Activated T-helper 2 cell treated with anti-CD3 and anti-CD28 coated beads, Interferon-gamma antibody, Interleukin-2, Interleukin-4, amounts not matched to agents 10 μg/mL and 5 μg/mL and 100 μg/mL, durations not matched to agents 14 hours and 24 hours and 36 hours (primary cell): ENCODE data around the gene TSHZ1. TPM values are rescaled to one million over a fixed set of nuclear protein-coding genes. Genes with fewer than 3 reads are reported as not detected.

Experiments used
- DNase-seq: peaks from one replicate; pipeline ENCODE4 v3.0.0; 2021; ENCODE audit warnings: low spot score
- H3K27ac Mint-ChIP-seq: one replicate; pipeline ENCODE4 v1.8.0; 2021; ENCODE audit warnings: mixed read lengths
- H3K27me3 Mint-ChIP-seq: one replicate; pipeline ENCODE4 v1.8.0; 2021; ENCODE audit warnings: low read depth, mixed read lengths
- H3K36me3 Mint-ChIP-seq: one replicate; pipeline ENCODE4 v1.8.0; 2021; ENCODE audit warnings: low read depth, mixed read lengths
- H3K4me1 Mint-ChIP-seq: one replicate; pipeline ENCODE4 v1.8.0; 2021; ENCODE audit warnings: low read depth, mixed read lengths
- H3K4me3 Mint-ChIP-seq: one replicate; pipeline ENCODE4 v1.8.0; 2021; ENCODE audit warnings: low read depth, mild to moderate bottlenecking, moderate library complexity, mixed read lengths
- H3K9me3 Mint-ChIP-seq: one replicate; pipeline ENCODE4 v1.8.0; 2021; ENCODE audit warnings: mixed read lengths
- intact Hi-C: fragments of 100-400 bp; cut with micrococcal nuclease; formaldehyde crosslinking; loops from one replicate; pipeline ENCODE4 v1.15.1; 2023
- total RNA-seq: library from RNA; stranded (reverse); gene quantifications from 2 replicates; pipeline ENCODE4 v1.2.3, GENCODE V29; 2022

The TSHZ1 gene
- total RNA-seq, 1 donor from 2014 or later, result 12.0 TPM

GRCh38 chr18:75221397-75221796 lies 10.8 kb downstream of the TSHZ1 start:
- Mint-ChIP-seq H3K9me3 (no peaks in the 10 kb centered on the region), H3K27ac (no peak overlapping the region), H3K36me3 (no peaks in the 10 kb centered on the region), H3K4me3 (no peak overlapping the region), H3K27me3 (no peaks in the 10 kb centered on the region), H3K4me1 (peaks cover 9% of the 10 kb centered on the region)
- DNase-seq, result no peak
- intact Hi-C loops, result no loop called here

- Mint-ChIP-seq H3K9me3 (no peaks in the 10 kb centered on the region), H3K27ac (no peak overlapping the region), H3K36me3 (no peaks in the 10 kb centered on the region), H3K4me1 (peaks cover 7% of the 10 kb centered on the region), H3K27me3 (no peaks in the 10 kb centered on the region), H3K4me3 (no peak overlapping the region)
- intact Hi-C loops, result no loop called here
- no peak for DNase-seq
Measured at GRCh38 chr18:75221897-75222296, 11.3 kb downstream of the TSHZ1 start.

- Mint-ChIP-seq H3K36me3 (no peaks in the 10 kb centered on the region), H3K4me1 (peaks cover 10% of the 10 kb centered on the region), H3K27me3 (no peaks in the 10 kb centered on the region), H3K4me3 (no peak overlapping the region), H3K9me3 (no peaks in the 10 kb centered on the region), H3K27ac (no peak overlapping the region)
- no peak for DNase-seq
- intact Hi-C loops, result no loop called here
Measured at GRCh38 chr18:75222407-75222806, 11.8 kb downstream of the TSHZ1 start.

GRCh38 chr18:75223687-75224347 lies 13.2 kb downstream of the TSHZ1 start:
- DNase-seq, result no peak
- Mint-ChIP-seq H3K4me3 (no peak overlapping the region), H3K9me3 (no peaks in the 10 kb centered on the region), H3K4me1 (peaks cover 8% of the 10 kb centered on the region), H3K36me3 (no peaks in the 10 kb centered on the region), H3K27me3 (no peaks in the 10 kb centered on the region), H3K27ac (no peak overlapping the region)
- intact Hi-C loops, result no loop called here

- Mint-ChIP-seq H3K9me3 (no peaks in the 10 kb centered on the region), H3K27ac (no peak overlapping the region), H3K27me3 (no peaks in the 10 kb centered on the region), H3K4me1 (peaks cover 8% of the 10 kb centered on the region), H3K4me3 (no peak overlapping the region), H3K36me3 (no peaks in the 10 kb centered on the region)
- intact Hi-C loops, result no loop called here
- DNase-seq, result no peak
Measured at GRCh38 chr18:75226286-75226955, 15.8 kb downstream of the TSHZ1 start.

- no peaks in the 10 kb centered on the region for H3K36me3 Mint-ChIP-seq
- no peak overlapping the region for H3K4me3 Mint-ChIP-seq
- peaks cover 8% of the 10 kb centered on the region for H3K4me1 Mint-ChIP-seq
- DNase-seq, result no peak
- intact Hi-C loops, result no loop called here
- no peak overlapping the region for H3K27ac Mint-ChIP-seq
- H3K9me3 Mint-ChIP-seq, result no peaks in the 10 kb centered on the region
- H3K27me3 Mint-ChIP-seq, result no peaks in the 10 kb centered on the region
Measured at GRCh38 chr18:75226956-75227316, 16.3 kb downstream of the TSHZ1 start.

GRCh38 chr18:75227535-75228296 lies 17.1 kb downstream of the TSHZ1 start:
- Mint-ChIP-seq H3K4me3 (no peak overlapping the region), H3K36me3 (no peaks in the 10 kb centered on the region), H3K4me1 (peaks cover 8% of the 10 kb centered on the region), H3K27me3 (no peaks in the 10 kb centered on the region), H3K27ac (no peak overlapping the region), H3K9me3 (no peaks in the 10 kb centered on the region)
- intact Hi-C loops, result no loop called here
- DNase-seq, result no peak

- intact Hi-C loops, result no loop called here
- H3K36me3 Mint-ChIP-seq, result no peaks in the 10 kb centered on the region
- peaks cover 8% of the 10 kb centered on the region for H3K4me1 Mint-ChIP-seq
- DNase-seq, result no peak
- no peak overlapping the region for H3K4me3 Mint-ChIP-seq
- no peaks in the 10 kb centered on the region for H3K27me3 Mint-ChIP-seq
- no peaks in the 10 kb centered on the region for H3K9me3 Mint-ChIP-seq
- H3K27ac Mint-ChIP-seq, result no peak overlapping the region
Measured at GRCh38 chr18:75228967-75229366, 18.4 kb downstream of the TSHZ1 start.

- no peaks in the 10 kb centered on the region for H3K9me3 Mint-ChIP-seq
- no peak overlapping the region for H3K4me3 Mint-ChIP-seq
- H3K27ac Mint-ChIP-seq, result no peak overlapping the region
- intact Hi-C loops, result no loop called here
- H3K36me3 Mint-ChIP-seq, result no peaks in the 10 kb centered on the region
- no peak for DNase-seq
- no peaks in the 10 kb centered on the region for H3K27me3 Mint-ChIP-seq
- H3K4me1 Mint-ChIP-seq, result peaks cover 8% of the 10 kb centered on the region
Measured at GRCh38 chr18:75229437-75229836, 18.8 kb downstream of the TSHZ1 start.

GRCh38 chr18:75230163-75231052 lies 19.8 kb downstream of the TSHZ1 start:
- Mint-ChIP-seq H3K4me1 (peaks cover 8% of the 10 kb centered on the region), H3K27ac (no peak overlapping the region), H3K4me3 (no peak overlapping the region), H3K9me3 (no peaks in the 10 kb centered on the region), H3K27me3 (no peaks in the 10 kb centered on the region), H3K36me3 (no peaks in the 10 kb centered on the region)
- intact Hi-C loops, result no loop called here
- no peak for DNase-seq

- no peak for DNase-seq
- H3K9me3 Mint-ChIP-seq, result no peaks in the 10 kb centered on the region
- intact Hi-C loops, result no loop called here
- no peak overlapping the region for H3K4me3 Mint-ChIP-seq
- no peaks in the 10 kb centered on the region for H3K36me3 Mint-ChIP-seq
- no peak overlapping the region for H3K27ac Mint-ChIP-seq
- no peaks in the 10 kb centered on the region for H3K27me3 Mint-ChIP-seq
- H3K4me1 Mint-ChIP-seq, result peaks cover 8% of the 10 kb centered on the region
Measured at GRCh38 chr18:75231053-75231406, 20.4 kb downstream of the TSHZ1 start.

GRCh38 chr18:75234901-75235300 lies 24.3 kb downstream of the TSHZ1 start:
- intact Hi-C loops, result no loop called here
- Mint-ChIP-seq H3K36me3 (peaks cover 3% of the 10 kb centered on the region), H3K9me3 (no peaks in the 10 kb centered on the region)

More at GRCh38 chr18:75234901-75235300, 24.3 kb downstream of the TSHZ1 start:
- peaks cover 2% of the 10 kb centered on the region for H3K4me1 Mint-ChIP-seq
- H3K27me3 Mint-ChIP-seq, result no peaks in the 10 kb centered on the region
- DNase-seq, result no peak
- H3K27ac Mint-ChIP-seq, result no peak overlapping the region
- no peak overlapping the region for H3K4me3 Mint-ChIP-seq
